HG02642 (cell line): ENCODE data around the gene HSP90AA1.

Source experiments
- ATAC-seq: cut with Tn5 transposase; IDR thresholded peaks from one replicate; pipeline ENCODE4 v1.9.1; 2021; ENCODE audit warnings: mild to moderate bottlenecking; ENCODE audit not compliant: unreplicated experiment, poor library complexity

HSP90AA1 gene

GRCh38 chr14:102044566-102044965 is 42.3 kb downstream of the HSP90AA1 start:
- no peak for ATAC-seq

GRCh38 chr14:102043251-102044025 is 43.4 kb downstream of the HSP90AA1 start:
- ATAC-seq = no peak

- ATAC-seq = no peak
These were observed 44.1 kb downstream of the HSP90AA1 start for GRCh38 chr14:102042699-102043098.

- no peak for ATAC-seq
These were observed 46.7 kb downstream of the HSP90AA1 start for GRCh38 chr14:102040153-102040552.

GRCh38 chr14:102039157-102039556 is 47.7 kb downstream of the HSP90AA1 start:
- ATAC-seq = no peak

GRCh38 chr14:102037686-102038085 is 49.2 kb downstream of the HSP90AA1 start:
- no peak for ATAC-seq

GRCh38 chr14:102035914-102036313 is 50.9 kb downstream of the HSP90AA1 start:
- no peak for ATAC-seq

GRCh38 chr14:102034301-102034700 is 52.5 kb downstream of the HSP90AA1 start:
- no peak for ATAC-seq

- no peak for ATAC-seq
These were observed 53.6 kb downstream of the HSP90AA1 start for GRCh38 chr14:102033241-102033640.
